ENCODE data around the gene MYH11.
A peak's percentile ranks its signal among the peaks of the same experiment; 100 is the strongest.
"Not testable (repeated sequence)": the region's sequence is repeated elsewhere in the genome, so short reads cannot be mapped to it uniquely, and the experiment has no call there.

Gene MYH11

DNA sequence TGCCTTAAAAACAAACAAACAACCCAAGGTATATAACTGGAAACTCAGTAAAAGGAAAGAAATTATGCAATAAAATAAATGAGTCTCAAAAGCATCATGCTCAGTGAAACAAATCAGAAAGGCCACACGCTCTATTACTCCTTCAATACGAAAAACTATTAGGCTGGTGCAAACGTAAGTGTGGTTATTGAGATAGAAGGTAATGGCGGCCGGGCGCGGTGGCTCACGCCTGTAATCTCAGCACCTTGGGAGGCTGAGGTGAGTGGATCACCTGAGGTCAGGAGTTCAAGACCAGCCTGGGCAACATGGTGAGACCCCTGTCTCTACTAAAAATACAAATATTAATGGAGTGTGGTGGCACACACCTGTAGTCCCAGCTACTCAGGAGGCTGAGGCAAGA lies 17.6 kb downstream of the MYH11 start:
- not testable (repeated sequence) for DNase-seq (ENCODE audit: low read depth)

DNA sequence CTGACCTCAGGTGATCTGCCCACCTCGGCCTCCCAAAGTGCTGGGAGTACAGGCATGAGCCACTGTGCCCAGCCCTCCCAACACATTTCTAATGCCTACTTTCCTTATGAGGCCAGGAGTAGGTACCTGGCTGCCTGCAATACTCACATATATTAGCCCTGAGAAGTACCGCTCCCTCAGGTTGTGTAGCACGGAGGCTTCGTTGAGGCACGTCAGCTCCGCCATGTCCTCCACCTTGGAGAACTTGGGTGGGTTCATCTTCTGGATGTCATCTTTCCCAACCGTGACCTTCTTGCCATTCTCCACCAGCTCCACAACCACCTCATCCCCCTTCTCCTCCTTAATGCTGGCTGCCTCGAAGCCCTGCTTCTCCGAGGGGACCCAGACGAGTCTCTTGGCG lies 19.1 kb downstream of the MYH11 start:
- no peak for DNase-seq (ENCODE audit: low read depth)

DNA sequence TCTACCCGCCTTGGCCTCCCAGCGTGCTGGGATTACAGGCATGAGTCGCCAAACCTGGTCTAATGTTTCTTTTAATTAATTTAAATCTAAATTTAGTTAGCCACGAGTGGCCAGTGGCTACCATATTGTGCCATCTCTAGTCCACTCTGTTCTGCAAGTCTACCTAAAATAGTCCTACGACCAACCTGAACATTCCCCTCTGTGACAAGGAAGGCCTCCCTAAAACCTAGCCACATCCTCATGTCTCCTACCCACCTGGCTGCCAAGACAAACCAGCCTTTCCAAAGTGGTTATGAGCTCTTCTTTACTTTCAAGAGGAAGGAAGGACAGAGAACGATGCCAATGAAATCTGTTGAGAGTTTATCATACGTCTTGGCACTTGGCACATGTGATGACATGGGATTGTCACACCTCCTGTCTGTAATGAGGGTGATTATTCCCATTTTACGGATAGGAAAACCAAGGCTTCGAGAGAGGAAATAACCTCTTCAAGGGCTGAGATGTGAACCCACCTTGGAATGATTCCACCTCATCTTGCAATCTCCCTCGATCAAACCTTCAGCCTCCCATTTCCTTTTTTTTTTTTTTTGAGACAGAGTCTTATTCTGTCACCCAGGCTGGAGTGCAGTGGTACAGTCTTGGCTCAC lies 19.7 kb downstream of the MYH11 start:
- DNase-seq (ENCODE audit: low read depth) = no peak

DNA sequence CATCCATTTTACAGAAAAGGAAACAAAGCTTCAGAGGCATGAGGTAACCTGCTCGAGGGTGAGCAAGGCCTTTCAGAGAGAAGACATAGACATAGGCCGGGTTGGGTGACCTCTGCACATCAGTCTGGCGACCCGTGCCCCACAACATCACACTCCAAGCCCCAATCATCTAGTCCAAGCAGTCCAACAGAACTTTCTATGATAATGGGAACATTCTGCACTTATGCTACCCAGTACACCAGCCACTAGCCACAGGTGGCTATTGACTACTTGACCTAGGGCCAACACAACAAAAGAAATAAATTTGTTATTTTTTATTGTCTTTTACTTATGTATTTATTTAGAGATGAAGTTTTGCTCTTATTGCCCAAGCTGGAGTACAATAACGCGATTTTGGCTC lies 20.8 kb downstream of the MYH11 start:
- no peak for DNase-seq (ENCODE audit: low read depth)

DNA sequence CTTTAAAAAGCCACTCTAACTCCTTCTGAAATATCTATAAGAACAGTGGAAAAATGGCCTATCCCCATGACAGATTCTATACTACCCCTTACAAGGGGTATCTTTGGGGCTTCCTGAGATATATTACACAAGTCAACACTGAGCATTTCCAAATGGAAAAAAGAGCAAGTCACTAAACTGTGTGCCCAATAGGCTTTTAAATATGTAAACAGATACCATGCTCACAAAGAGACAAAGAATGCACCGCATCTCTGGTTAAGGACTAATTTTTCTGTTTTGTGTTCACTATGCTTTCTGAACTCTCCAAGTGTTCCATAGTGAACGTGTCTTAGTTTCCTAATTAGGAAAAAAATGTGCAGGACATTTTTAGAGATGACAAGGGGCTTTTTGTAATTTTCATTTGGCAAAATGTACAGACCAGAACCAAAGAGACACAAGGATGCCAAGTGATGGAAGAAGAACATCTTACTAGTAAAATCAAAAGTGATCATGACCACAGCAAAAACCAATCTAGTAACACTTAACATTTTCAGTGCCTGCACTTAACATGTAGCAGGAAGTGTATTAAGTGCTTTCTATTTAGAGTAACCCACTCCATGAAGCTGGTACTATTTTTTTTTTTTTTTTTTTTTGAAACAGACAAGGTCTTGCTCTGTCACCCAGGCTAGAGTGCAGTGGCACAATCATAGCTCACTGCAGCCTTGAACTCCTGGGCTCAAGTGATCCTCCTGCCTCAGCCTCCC lies 21.5 kb downstream of the MYH11 start:
- no peak for DNase-seq (ENCODE audit: low read depth)

DNA sequence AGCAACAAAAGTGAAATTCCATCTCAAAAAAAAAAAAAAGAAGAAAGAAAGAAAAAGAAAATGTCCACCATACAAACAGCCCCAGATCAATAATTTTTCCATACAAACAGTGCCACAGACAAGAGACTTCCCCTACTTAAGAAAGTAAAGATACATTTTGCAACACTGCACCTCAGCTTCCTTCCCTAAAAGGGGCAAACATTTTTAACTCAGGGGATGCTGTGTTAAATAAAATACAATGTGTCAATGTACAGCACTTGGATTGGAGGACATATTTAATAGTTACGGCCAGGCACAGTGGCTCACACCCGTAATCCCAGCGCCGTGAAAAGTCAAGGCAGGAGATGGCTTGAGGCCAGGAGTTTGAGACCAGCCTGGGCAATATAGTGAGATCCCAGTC lies 22.3 kb downstream of the MYH11 start:
- DNase-seq (ENCODE audit: low read depth) = no peak

DNA sequence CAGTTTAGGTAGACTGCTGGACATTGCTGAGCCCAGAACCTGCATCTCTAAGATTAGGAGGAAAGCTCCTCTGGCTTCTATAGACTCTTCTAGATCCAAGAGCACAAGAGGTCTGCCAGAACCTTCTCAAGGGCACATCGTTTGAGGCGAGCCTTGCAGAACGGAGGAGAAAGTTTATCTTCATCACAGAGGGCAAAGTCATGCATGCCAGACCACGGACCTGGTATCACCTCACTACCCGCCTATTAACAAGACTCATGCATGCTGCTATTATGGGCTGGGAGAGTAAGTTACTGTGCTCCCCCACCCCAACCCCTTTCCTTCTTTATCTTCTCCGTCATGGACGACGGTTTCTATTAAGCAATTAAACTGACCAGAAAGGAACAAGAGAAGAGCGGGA lies 23.3 kb downstream of the MYH11 start:
- DNase-seq (ENCODE audit: low read depth) = no peak

DNA sequence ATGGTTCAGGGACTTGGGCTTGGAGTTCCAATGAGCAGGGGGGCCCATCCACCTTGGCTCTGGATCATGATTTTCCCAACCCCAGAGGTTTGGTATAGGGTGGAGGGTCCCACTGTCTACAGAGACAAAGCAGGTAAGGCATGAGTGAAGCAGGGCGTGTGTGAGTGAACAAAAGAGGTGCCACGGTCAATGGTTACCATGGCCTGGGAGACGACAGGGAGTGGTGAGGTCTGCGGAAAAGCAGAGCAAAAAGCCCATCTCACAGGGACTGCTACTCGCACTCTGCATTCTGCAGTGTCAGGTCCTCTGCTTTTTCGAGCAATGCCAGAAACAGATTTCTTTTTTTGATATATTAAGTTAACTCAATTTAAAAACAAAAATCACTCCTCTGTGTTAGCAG lies 24.6 kb downstream of the MYH11 start:
- DNase-seq (ENCODE audit: low read depth) = no peak

DNA sequence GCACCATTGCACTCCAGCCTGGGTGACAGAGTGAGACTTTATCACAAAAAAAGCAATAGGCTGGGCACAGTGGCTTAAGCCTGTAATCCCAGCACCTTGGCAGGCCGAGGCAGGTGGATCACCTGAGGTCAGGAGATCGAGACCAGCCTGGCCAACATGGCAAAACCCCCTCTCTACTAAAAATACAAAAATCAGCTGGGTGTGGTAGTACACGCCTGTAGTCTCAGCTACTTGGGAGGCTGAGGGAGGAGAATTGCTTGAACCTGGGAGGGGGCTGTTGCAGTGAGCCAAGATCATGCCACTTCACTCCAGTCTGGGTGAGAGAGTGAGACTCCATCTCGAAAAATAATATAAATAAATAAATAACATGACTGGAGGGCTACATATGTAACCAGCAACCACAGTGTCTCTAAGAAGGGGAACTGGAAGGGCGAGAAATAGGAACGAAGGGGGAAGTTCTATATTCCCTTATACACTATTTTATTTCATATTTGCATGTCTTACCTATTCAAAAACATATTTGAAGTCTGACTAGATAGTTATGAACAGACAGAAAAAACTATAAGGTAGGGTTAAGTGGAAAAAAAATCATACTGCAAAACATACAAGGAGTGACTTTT lies 25.9 kb downstream of the MYH11 start:
- DNase-seq (ENCODE audit: low read depth) = no peak

DNA sequence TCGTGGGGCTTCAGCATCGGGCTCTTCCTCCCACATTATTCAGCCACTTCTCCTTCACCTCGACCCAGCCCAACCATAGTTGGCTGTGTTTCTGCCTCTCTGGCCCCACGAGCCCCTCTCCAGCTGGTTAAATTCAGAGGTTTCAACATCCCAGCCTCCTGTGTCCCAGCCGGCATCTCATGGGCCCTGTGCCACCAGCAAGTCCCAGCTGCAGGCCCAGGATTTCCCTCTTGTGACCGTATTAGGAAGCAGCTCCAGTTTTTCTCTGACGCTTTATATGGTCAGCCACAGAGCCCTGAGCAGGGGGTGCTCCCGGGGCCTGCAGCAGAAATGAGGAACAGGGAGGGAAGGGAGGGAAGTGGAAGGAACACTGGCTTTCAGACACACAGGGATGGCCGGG lies 27.4 kb downstream of the MYH11 start:
- no peak for DNase-seq (ENCODE audit: low read depth)

DNA sequence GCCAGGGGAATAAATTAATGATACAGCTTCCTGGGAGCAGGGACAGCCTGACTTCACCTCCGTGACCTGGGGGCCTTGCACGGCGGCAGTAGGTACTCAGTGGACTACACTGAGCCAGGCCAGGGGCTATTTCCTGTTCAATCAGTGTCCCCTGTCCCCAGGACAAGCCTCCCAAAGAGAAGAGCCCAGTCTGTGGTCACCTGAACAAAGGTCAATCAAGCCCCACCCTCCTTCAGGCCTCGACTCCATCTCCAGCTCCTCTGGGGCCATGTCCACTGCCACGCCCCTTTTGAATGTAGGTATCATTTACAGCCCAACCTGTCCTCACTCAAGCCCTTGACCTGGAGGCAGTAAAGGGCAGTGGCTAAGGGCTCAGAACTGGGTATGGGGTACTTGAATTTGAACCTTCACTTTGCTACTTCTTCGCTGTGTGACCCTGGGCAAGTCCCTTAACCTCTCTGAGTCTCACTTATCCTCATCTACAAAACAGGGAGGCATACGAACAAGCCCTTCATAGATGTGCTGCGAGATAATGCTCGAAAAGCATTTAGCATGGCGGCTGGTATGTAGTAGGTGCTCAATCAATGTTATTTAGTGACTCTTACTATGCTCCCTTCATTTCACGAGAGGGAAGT lies 29.0 kb downstream of the MYH11 start:
- no peak for DNase-seq (ENCODE audit: low read depth)

DNA sequence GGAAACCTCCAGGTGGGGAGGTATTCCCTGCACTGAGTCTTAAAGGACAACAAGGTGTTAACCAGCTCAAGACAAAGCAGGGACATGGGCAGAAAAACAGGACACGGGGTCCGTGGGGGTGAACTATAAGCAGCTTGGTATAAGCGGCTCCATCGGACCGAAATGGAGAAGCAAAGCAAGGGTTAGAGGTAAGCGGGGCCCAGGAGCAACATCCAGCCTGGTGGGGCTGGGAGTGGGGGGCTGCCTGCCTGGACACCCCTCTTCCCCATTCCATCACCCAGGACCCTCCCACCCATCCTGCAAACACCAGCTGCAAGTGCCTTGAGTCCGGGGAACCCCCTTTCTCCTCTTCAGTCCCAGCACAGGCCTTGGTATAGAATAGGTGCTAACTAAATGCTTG lies 29.5 kb downstream of the MYH11 start:
- no peak for DNase-seq (ENCODE audit: low read depth)

DNA sequence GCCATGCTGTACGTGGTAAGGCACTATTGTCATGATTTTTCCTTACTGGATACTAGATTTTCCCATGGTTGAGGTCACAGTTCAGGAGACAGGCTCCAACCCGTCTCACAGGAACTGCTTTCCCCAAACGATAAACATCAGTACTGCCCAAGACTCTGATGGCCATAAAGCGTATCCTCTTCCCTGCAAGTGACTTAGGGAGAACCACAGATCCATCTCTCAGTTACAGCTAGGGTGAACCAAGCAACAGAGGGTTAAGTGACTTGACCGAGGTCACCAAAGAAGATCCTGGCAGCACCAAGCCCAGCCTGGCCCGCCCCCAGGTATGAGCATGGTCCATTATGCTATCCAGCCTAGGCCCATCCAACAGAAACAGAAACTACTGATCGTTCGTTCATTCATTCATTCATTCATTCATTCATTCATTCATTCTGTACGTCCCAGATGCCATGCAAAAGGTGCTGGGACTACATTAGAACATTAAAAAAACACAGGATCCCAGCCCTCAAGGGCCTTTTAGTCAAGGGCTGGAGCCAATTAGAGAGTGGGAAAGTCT lies 31.0 kb downstream of the MYH11 start:
- DNase-seq (ENCODE audit: low read depth) = no peak

DNA sequence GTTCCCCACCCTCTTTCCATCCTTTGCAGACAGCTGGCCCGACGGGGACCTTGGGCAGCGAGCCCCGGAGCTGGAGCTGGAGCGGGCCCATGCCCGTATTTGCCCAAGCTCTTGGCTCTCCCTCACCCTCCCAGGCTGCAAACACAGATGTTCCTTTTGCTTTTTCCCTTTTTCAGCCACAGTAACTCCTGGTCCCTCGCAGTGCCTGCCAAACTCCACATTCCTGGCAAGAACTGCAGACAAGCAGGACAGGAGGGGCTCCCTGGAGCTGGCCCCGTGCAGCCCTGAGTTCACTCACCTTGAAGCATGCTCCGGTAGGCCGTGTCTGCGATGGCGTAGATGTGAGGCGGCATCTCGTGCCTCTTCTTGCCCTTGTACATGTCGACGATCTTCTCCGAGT lies 33.9 kb downstream of the MYH11 start:
- DNase-seq (ENCODE audit: low read depth) = no peak

DNA sequence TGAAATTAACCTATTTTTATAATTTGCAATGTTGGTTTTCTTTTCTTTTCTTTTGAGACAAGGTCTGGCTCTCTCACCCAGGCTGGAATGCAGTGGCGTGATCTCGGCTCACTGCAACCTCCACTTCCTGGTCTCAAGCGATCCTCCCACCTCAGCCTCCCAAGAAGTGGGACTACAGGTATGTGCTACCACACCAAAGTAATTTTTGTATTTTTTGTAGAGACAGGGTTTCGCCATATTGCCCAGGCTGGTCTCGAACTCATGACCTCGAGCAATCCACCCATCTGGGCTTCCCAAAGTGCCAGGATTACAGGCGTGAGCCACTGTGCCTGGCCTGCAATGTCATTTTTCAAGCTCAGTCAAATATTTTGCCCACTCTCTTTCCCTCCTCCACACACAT lies 36.0 kb downstream of the MYH11 start:
- DNase-seq (ENCODE audit: low read depth) = no peak

DNA sequence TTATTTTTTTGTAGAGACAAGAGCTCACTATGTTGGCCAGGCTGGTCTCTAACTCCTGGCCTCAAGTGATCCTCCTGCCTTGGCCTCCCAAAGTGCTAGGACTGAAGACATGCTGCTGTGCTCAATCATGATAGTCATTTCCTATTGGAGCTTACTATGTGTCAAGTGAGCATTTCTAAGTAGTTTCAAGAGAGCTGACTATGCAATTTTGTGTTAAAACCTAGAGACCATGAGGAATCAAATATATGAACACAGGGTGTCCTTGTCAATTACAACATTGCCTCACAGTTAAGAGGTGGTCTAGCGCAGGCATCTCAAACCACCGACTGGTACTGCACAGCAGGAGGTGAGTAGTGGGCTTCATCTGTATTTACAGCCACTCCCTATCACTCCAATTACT lies 37.8 kb downstream of the MYH11 start:
- DNase-seq (ENCODE audit: low read depth) = no peak

DNA sequence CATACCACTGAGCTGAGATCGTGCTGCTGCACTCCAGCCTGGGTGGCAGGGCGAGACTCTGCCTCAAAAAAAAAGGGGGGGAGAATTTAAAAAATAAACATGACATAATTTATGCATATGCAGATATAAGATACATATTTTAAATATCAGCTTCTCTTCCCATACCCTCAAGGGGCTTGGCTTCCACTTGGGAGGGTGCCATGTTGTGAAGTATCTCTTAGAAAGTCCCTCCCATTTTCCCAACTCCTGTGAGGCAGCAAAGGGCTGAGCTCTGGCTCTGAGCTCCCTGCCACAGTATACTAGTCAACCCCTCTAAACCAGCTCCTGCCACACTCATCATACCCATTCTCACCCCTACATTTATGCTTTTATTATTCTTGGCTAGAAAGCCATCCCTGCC lies 39.4 kb downstream of the MYH11 start:
- DNase-seq (ENCODE audit: low read depth) = no peak

DNA sequence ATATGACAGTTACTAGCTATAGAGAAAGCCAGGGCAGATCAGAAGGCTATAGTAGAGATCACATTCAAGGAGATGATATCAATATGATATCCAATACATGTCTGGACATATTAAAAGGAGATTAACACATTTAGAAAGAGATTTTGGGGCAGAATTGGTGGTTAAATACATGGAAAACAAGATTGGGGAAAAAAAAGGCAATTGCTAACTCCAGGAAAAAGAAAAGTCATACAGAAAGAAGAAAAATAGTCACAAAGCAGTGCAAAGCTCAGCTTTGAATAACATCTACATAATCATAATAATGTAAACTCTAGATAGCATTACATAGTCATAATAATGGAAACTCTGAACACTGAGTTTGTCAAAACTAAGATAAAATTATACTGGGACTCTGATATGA lies 40.6 kb downstream of the MYH11 start:
- no peak for DNase-seq (ENCODE audit: low read depth)

DNA sequence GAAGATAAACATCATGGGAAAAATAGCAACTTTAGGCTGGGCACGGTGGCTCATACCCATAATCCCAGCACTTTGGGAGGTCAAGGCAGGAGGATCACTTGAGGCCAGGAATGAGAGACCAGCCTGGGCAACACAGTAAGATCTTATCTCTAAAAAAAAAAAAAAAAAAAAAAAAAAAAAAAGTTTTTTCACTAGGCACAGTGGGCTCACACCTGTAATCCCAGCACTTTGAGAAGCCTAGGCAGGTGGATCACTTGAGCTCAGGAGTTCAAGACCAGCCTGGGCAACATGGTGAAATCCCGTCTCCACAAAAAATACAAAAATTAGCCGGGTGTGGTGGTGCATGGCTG lies 44.5 kb downstream of the MYH11 start:
- not testable (repeated sequence) for DNase-seq (ENCODE audit: low read depth)

DNA sequence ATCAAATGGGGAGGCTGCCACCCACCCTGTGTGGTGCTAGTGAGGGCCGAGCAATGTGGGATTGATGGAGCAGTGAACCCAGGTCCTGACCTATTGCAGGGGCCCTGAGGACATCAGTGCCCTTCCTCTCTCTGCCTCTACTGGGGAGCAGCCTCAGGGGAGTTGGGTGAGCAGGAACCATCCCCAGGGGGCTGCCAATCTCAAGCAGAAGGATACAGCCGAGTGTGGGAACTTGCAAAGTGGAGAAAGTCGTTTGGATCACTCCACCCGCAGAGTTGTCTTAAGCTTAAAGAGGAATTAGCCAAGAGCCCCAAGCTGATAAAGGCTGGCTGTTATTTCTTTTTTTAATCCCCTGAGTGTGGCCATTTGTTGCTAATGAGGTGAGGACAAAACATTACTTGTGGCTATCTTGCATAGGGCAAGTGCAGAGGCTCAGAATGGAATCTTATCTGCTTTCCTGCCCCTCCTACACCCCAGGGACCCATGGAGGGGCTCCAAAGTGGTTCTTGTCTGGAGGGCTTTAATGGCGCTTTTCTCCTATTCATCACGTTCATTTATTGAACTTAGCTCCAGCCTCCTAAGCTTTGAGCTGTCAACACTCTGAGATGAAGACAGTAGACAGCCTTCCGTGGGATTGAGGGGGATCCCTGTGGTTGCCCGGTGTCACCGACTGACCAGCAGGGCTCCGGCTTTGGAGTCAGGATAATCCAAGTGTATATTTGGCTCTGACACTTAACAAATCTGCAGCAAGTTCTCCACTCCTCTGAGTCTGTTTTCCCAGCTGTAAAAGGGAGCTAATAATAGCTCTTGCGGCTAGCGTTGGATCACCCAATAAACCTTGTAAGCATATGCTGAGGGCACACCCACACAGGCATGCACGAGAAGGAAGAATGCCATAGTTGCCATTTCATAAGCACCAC lies 45.1 kb downstream of the MYH11 start:
- peak; percentile 48 for DNase-seq (ENCODE audit: low read depth)

DNA sequence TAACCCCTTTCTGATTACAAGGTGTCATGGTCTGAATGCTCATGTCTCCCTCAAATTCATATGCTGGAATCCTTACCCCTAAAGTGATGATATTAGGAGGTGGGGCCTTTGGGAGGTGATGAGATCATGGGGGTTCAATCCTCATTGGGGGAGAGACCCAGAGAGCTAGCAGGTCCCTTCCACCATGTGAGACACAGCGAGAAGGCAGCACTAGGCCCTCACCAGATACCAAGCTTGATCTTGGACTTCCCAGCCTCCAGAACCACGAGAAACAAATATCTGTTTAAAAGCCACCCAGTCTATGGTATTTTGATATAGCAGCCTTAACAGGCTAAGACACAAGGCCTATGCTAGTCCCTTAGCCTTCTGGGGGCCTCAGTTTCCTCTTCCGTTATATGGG lies 45.9 kb downstream of the MYH11 start:
- no peak for DNase-seq (ENCODE audit: low read depth)

DNA sequence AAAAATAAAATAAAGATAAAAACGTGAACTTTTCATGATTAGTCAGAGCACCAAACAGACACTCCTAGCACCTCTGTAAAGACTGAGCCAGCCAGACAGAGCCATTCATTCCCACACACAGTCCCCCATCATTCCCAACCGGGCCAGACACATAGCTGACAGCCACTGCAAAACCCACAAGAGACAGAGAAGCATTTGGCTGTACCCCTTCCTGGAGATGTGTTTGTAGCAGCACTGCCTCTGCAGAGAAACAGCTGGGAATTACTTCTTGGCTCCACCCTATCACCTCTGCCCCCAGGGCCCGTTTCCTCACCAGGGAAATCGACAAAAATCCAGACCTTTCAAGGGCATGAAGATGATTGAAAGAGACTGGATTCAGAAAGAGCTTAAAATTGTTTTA lies 46.4 kb downstream of the MYH11 start:
- DNase-seq (ENCODE audit: low read depth) = no peak

Data from HS-5 (cell line).